Measurements from ENCODE around the gene NBAS. TPM values are rescaled to one million over a fixed set of nuclear protein-coding genes. Genes with fewer than 3 reads are reported as not detected.
"Not testable (repeated sequence)": the region's sequence is repeated elsewhere in the genome, so short reads cannot be mapped to it uniquely, and the experiment has no call there.

The NBAS gene
- total RNA-seq, 1 experiment from 2014 or later = 59.9 TPM

DNA sequence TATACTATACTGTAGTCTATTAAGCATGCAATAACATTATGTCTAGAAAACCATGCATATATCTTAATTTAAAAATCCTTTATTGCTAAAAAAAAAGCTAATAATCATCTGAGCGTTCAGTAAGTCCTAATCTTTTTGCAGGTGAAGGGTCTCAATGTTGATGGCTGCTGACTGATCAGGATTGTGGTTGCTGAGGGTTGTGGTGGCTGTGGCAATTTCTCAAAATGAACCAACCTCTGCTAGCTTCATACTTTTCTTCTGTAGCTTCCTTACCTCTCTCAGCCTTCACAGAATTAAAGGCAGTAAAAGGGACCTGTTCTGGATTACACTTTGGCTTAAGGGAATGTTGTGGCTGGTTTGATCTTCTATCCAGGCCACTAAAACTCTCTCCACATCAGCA, 235.8 kb downstream of the NBAS start:
- DNase-seq (ENCODE audit: extremely low read depth, low read depth) = no peak

GRCh38 chr2:15323227-15323626, 237.9 kb downstream of the NBAS start:
- DNase-seq (ENCODE audit: extremely low read depth, low read depth) = no peak

GRCh38 chr2:15321481-15321880, 239.7 kb downstream of the NBAS start:
- DNase-seq (ENCODE audit: extremely low read depth, low read depth) = not testable (repeated sequence)

GRCh38 chr2:15316370-15316814, 244.7 kb downstream of the NBAS start:
- no peak for DNase-seq (ENCODE audit: extremely low read depth, low read depth)

- DNase-seq (ENCODE audit: extremely low read depth, low read depth) = no peak
These were observed 245.7 kb downstream of the NBAS start for GRCh38 chr2:15315411-15315810.

GRCh38 chr2:15313657-15314056, 247.5 kb downstream of the NBAS start:
- no peak for DNase-seq (ENCODE audit: extremely low read depth, low read depth)

DNA sequence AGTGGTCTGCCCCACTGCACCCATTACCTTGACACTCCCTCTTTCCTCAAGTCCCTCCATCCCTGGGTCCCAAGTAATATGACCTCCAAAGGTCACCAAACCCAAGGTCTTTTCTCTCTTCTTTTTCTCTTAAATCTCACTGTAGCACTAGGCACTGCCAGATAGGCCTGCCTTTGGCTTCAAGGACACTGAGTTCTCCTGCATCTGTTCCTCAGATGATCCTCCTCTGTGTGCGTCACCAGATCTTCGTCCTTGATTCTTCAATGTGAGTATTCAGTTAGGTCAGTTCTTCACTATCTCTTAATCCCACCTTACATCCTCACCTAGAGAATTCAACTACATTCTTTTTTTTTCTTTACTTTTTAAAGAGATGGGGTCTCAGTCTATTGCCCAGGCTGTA, 249.2 kb downstream of the NBAS start:
- no peak for DNase-seq (ENCODE audit: extremely low read depth, low read depth)

DNA sequence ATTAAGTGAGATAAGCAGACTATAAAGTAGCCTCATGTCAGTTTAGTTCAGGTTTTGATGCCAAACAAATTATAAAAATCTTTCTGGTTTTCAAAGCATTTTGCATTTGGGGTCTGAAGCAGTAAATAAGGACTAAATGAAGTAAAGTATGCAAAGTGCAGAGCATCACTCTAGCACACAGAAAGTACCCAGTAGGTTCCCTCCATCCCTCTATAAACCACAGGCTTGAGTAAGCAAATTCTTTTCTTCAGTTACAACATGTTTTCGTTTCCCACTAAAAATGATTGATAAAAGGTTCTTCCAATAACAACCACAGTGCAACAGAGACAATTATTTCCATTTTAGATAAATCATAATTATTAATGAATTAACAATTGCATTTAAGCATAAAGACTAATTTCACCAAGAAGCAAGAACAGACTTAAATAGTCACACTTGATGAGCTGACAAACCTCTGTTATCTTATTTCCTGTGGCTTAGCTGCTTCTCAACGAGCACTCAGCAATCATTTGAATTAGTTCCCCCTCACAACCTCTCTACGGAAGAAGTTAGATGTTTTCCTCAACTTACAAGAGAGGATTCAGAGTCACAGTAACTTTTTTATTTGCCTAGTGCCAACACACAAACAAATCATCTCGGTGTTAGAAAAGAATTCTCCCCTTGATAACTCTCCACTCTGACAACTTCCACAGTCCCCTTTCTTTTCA, 249.8 kb downstream of the NBAS start:
- DNase-seq (ENCODE audit: extremely low read depth, low read depth) = no peak

- DNase-seq (ENCODE audit: extremely low read depth, low read depth) = no peak
These were observed 253.6 kb downstream of the NBAS start for GRCh38 chr2:15307526-15307925.

- DNase-seq (ENCODE audit: extremely low read depth, low read depth) = no peak
These were observed 254.4 kb downstream of the NBAS start for GRCh38 chr2:15306706-15307105.

- DNase-seq (ENCODE audit: extremely low read depth, low read depth) = no peak
These were observed 257.3 kb downstream of the NBAS start for GRCh38 chr2:15303874-15304273.

DNA sequence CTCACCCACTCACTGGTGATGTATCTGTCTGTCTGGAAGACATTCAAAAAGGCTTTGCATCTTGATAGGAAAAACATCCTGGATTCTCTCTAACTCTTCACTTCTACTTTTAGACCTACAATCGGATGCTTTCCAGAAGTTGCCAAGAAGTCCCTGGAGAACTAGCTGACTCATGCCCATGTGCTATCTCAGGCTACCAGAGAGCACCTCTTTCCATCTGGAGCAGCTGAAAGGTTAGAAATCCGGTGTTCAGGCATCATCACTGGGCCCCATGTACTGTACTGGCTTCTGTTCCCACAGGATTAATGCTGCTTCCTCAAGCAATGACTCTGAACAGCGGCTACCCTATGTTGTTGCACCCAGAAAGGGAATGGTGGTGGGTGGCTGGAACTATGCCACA, 259.0 kb downstream of the NBAS start:
- no peak for DNase-seq (ENCODE audit: extremely low read depth, low read depth)

- DNase-seq (ENCODE audit: extremely low read depth, low read depth) = no peak
These were observed 260.2 kb downstream of the NBAS start for GRCh38 chr2:15300624-15301573.

- no peak for DNase-seq (ENCODE audit: extremely low read depth, low read depth)
These were observed 261.1 kb downstream of the NBAS start for GRCh38 chr2:15299904-15300520.

DNA sequence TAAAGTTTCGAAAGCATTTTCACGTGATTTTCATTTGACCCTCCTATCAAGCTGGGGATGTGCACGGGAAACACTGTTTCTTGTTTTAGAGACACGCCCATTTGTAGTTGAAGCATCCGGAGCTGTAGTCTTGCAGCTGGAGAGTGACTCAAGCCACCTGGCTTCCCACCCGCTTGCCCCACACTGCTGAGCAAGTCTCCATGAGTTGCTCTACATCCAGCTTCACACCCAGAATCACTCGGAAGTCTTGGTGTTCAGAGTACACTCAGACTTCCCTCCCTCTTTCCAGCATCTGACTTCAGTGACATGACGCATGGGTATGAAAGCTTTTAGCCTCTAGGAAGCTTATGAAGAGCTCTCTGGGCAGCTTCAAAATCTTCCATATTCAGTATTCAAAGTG, 262.4 kb downstream of the NBAS start:
- DNase-seq (ENCODE audit: extremely low read depth, low read depth) = no peak

- no peak for DNase-seq (ENCODE audit: extremely low read depth, low read depth)
These were observed 267.7 kb downstream of the NBAS start for GRCh38 chr2:15293262-15293937.

DNA sequence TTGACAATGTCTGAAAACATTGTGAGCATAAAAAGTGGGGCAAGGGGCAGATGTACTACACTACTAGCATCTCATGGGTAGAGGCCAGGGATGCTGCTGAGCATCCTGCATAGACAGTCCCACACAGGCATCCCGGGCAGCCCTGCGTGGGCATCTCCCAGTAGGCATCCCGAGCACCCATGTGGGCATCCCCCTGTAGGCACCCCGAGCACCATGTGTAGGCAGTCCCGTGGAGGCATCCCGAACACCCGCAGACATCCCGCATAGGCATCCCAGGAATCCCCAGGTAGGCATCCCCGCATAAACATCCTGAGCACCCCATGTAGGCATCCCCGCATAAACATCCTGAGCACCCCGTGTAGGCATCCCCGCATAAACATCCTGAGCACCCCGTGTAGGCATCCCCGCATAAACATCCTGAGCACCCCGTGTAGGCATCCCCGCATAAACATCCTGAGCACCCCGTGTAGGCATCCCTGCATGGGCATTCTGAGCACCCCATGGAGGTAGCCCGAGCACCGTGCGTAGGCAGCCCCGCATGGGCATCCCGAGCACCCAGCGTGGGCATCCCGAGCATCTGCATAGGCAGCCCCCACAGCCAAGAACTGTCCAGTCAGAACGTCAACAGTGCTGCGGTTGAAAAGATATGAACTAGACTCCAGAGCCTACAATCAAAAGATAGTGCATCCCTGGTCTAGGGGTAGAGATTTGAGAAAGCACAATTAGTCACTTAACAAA, 273.5 kb downstream of the NBAS start:
- no peak for DNase-seq (ENCODE audit: extremely low read depth, low read depth)

- no peak for DNase-seq (ENCODE audit: extremely low read depth, low read depth)
These were observed 276.5 kb downstream of the NBAS start for GRCh38 chr2:15284614-15285013.

DNA sequence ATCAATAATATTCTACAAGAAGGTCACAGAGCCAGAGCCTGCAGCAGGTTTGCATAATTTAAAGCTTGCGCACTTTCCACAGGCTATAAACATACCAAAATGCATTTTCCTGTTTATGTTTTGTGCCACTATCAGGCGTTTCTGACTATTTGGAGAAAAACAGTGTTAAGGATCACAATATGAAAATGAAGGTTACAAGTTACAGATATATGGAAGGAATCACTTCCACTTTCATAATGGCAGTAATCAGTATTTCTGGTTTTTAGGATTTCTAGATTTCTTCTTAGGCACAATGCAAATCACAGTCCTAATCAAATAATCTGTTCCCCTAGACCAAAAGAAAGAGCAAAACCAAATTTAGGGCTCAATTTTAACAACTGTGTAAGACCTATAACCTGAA, 279.5 kb downstream of the NBAS start:
- no peak for DNase-seq (ENCODE audit: extremely low read depth, low read depth)

GRCh38 chr2:15279201-15279876, 281.8 kb downstream of the NBAS start:
- DNase-seq (ENCODE audit: extremely low read depth, low read depth) = no peak

Measured in NCI-H460 (cell line).